ENCODE data around the gene POTEF. TPM values are rescaled to one million over a fixed set of nuclear protein-coding genes. Genes with fewer than 3 reads are reported as not detected.
"Not testable (repeated sequence)": the region's sequence is repeated elsewhere in the genome, so short reads cannot be mapped to it uniquely, and the experiment has no call there.

Gene POTEF
- total and polyA plus RNA-seq, 5 donors = 0.05 to 0.23 (median 0.12) TPM; not detected in 1

- H3K4me3 ChIP-seq (ENCODE audit: low read length); DNase-seq; H3K9me3 ChIP-seq (ENCODE audit: control insufficient read depth, low read length); ATAC-seq; intact Hi-C loops (cut with DNase I); H3K27me3 ChIP-seq (ENCODE audit: control insufficient read depth, insufficient read depth); H3K27ac ChIP-seq (ENCODE audit: low read length); H3K4me1 ChIP-seq (ENCODE audit: control insufficient read depth, insufficient read depth, low read length): not testable (repeated sequence)
- 94% methylated on average over 7 of the region's 7 CpGs for WGBS
These were observed 11.5 kb upstream of the POTEF start for GRCh38 chr2:130140516-130140915.

GRCh38 chr2:130139331-130140280 lies 10.6 kb upstream of the POTEF start:
- 83% methylated on average over 29 of the region's 30 CpGs for WGBS
- H3K4me3 ChIP-seq (ENCODE audit: low read length); H3K27ac ChIP-seq (ENCODE audit: low read length); DNase-seq; H3K4me1 ChIP-seq (ENCODE audit: control insufficient read depth, insufficient read depth, low read length); H3K27me3 ChIP-seq (ENCODE audit: control insufficient read depth, insufficient read depth); intact Hi-C loops (cut with DNase I); H3K9me3 ChIP-seq (ENCODE audit: control insufficient read depth, low read length); ATAC-seq: not testable (repeated sequence)

- WGBS = 71% methylated on average over 15 of the region's 15 CpGs
- H3K4me1 ChIP-seq (ENCODE audit: control insufficient read depth, insufficient read depth, low read length); H3K9me3 ChIP-seq (ENCODE audit: control insufficient read depth, low read length); H3K27me3 ChIP-seq (ENCODE audit: control insufficient read depth, insufficient read depth); intact Hi-C loops (cut with DNase I); H3K4me3 ChIP-seq (ENCODE audit: low read length); H3K27ac ChIP-seq (ENCODE audit: low read length): not testable (repeated sequence)
- peak in 1 of 3 donors; percentile 57 for DNase-seq
- peak in 1 of 2 donors; percentile 17 for ATAC-seq
These were observed 9.8 kb upstream of the POTEF start for GRCh38 chr2:130138841-130139251.

GRCh38 chr2:130138326-130138725 lies 9.3 kb upstream of the POTEF start:
- DNase-seq; ATAC-seq; H3K9me3 ChIP-seq (ENCODE audit: control insufficient read depth, low read length); H3K27me3 ChIP-seq (ENCODE audit: control insufficient read depth, insufficient read depth); intact Hi-C loops (cut with DNase I); H3K4me3 ChIP-seq (ENCODE audit: low read length); H3K27ac ChIP-seq (ENCODE audit: low read length); H3K4me1 ChIP-seq (ENCODE audit: control insufficient read depth, insufficient read depth, low read length): not testable (repeated sequence)
- 88% methylated on average over 10 of the region's 13 CpGs for WGBS

- intact Hi-C loops (cut with DNase I); H3K9me3 ChIP-seq (ENCODE audit: control insufficient read depth, low read length); H3K27ac ChIP-seq (ENCODE audit: low read length); H3K27me3 ChIP-seq (ENCODE audit: control insufficient read depth, insufficient read depth); H3K4me3 ChIP-seq (ENCODE audit: low read length); ATAC-seq; H3K4me1 ChIP-seq (ENCODE audit: control insufficient read depth, insufficient read depth, low read length); DNase-seq: not testable (repeated sequence)
- WGBS = 78% methylated on average over 5 of the region's 5 CpGs
These were observed 8.1 kb upstream of the POTEF start for GRCh38 chr2:130137118-130137517.

GRCh38 chr2:130136546-130136945 lies 7.5 kb upstream of the POTEF start:
- H3K4me1 ChIP-seq (ENCODE audit: control insufficient read depth, insufficient read depth, low read length); H3K4me3 ChIP-seq (ENCODE audit: low read length); H3K9me3 ChIP-seq (ENCODE audit: control insufficient read depth, low read length); H3K27ac ChIP-seq (ENCODE audit: low read length); DNase-seq; H3K27me3 ChIP-seq (ENCODE audit: control insufficient read depth, insufficient read depth); ATAC-seq; intact Hi-C loops (cut with DNase I): not testable (repeated sequence)
- 92% methylated on average over 9 of the region's 10 CpGs for WGBS

GRCh38 chr2:130135692-130136541 lies 6.9 kb upstream of the POTEF start:
- Histone ChIP-seq H3K9me3 (ENCODE audit: control insufficient read depth, low read length) (no peaks in the 10 kb centered on the region), H3K4me1 (ENCODE audit: control insufficient read depth, insufficient read depth, low read length) (no peaks in the 10 kb centered on the region), H3K27me3 (ENCODE audit: control insufficient read depth, insufficient read depth) (no peaks in the 10 kb centered on the region), H3K4me3 (ENCODE audit: low read length) (no peak overlapping the region), H3K27ac (ENCODE audit: low read length) (no peak overlapping the region)
- intact Hi-C loops (cut with DNase I) = no loop called here
- WGBS = 86% methylated on average over 15 of the region's 15 CpGs
- DNase-seq = no peak
- no peak for ATAC-seq

- H3K9me3 ChIP-seq (ENCODE audit: control insufficient read depth, low read length); H3K4me3 ChIP-seq (ENCODE audit: low read length); intact Hi-C loops (cut with DNase I); DNase-seq; H3K27me3 ChIP-seq (ENCODE audit: control insufficient read depth, insufficient read depth); H3K27ac ChIP-seq (ENCODE audit: low read length); H3K4me1 ChIP-seq (ENCODE audit: control insufficient read depth, insufficient read depth, low read length): not testable (repeated sequence)
- ATAC-seq = peak in 1 of 2 donors; percentile 28
- 90% methylated on average over 11 of the region's 14 CpGs for WGBS
These were observed 558 bp downstream of the POTEF start for GRCh38 chr2:130128464-130128863.

GRCh38 chr2:130127726-130128125 lies 1.3 kb downstream of the POTEF start:
- WGBS = no CpG with 5 or more reads among the region's 9 CpGs
- H3K27me3 ChIP-seq (ENCODE audit: control insufficient read depth, insufficient read depth); DNase-seq; H3K27ac ChIP-seq (ENCODE audit: low read length); H3K4me3 ChIP-seq (ENCODE audit: low read length); H3K4me1 ChIP-seq (ENCODE audit: control insufficient read depth, insufficient read depth, low read length); intact Hi-C loops (cut with DNase I); H3K9me3 ChIP-seq (ENCODE audit: control insufficient read depth, low read length); ATAC-seq: not testable (repeated sequence)

GRCh38 chr2:130120924-130121323 lies 8.1 kb downstream of the POTEF start:
- H3K9me3 ChIP-seq (ENCODE audit: control insufficient read depth, low read length); intact Hi-C loops (cut with DNase I); H3K27me3 ChIP-seq (ENCODE audit: control insufficient read depth, insufficient read depth); ATAC-seq; DNase-seq; H3K4me3 ChIP-seq (ENCODE audit: low read length); H3K27ac ChIP-seq (ENCODE audit: low read length); H3K4me1 ChIP-seq (ENCODE audit: control insufficient read depth, insufficient read depth, low read length): not testable (repeated sequence)
- 93% methylated on average over 35 of the region's 45 CpGs for WGBS

Measured in right cardiac atrium (tissue), 5 donors.